ENCODE results near the gene CASP3. TPM values are rescaled to one million over a fixed set of nuclear protein-coding genes. Genes with fewer than 3 reads are reported as not detected.

Gene CASP3
- total and polyA plus RNA-seq, 2 donors (not counting 1 experiment from before 2014, with no cell fraction given), result 7.9 to 15.8 TPM

GRCh38 chr4:184674011-184674410, 24.8 kb upstream of the CASP3 start:
- Histone ChIP-seq H3K9me3 (ENCODE audit: control extremely low read depth in 1 of 3, control insufficient read depth in 2 of 3, insufficient read depth in 1 of 3, low read length in 2 of 3) (no peaks in the 10 kb centered on the region), H3K4me2 (replicated peaks; ENCODE audit: low read depth, low read length, poor library complexity, severe bottlenecking) (no peak overlapping the region), H3K27ac (ENCODE audit: low read length in 2 of 2) (no peak overlapping the region), H3K36me3 (replicated peaks in 1 of 2; ENCODE audit: control extremely low read depth in 1 of 2, control insufficient read depth in 1 of 2, extremely low read depth in 1 of 2, insufficient read depth in 2 of 2, low read length in 1 of 2) (peaks cover 0 to 18% of the 10 kb centered on the region in 2 experiments), H3K4me1 (ENCODE audit: control insufficient read depth in 2 of 2, insufficient read depth in 2 of 2, low read length in 2 of 2) (no peaks in the 10 kb centered on the region), H3K27me3 (replicated peaks in 1 of 4; ENCODE audit: control extremely low read depth in 1 of 4, control insufficient read depth in 3 of 4, insufficient read depth in 4 of 4, low read length in 3 of 4) (no peaks in the 10 kb centered on the region), H3K4me3 (ENCODE audit: control extremely low read depth in 1 of 5, extremely low read depth in 1 of 5, insufficient read depth in 1 of 5, low read depth in 2 of 5, low read length in 4 of 5) (no peak overlapping the region), H2AFZ (ENCODE audit: insufficient read depth, low read depth, low read length, poor library complexity, severe bottlenecking) (no peak overlapping the region), H3K79me2 (ENCODE audit: control insufficient read depth, insufficient read depth, low read length) (no peaks in the 10 kb centered on the region), H3K9ac (ENCODE audit: low read length) (no peak overlapping the region), H4K20me1 (ENCODE audit: control insufficient read depth, insufficient read depth, low read length, poor library complexity, severe bottlenecking) (no peaks in the 10 kb centered on the region)
- ATAC-seq (ENCODE audit: low read depth), result no peak
- H3K4me3 Mint-ChIP-seq, result no peak overlapping the region
- H3K9me3 Mint-ChIP-seq (ENCODE audit: insufficient read depth), result no peaks in the 10 kb centered on the region
- no peak overlapping the region for H3K27ac Mint-ChIP-seq
- peaks cover 2% of the 10 kb centered on the region for H3K4me1 Mint-ChIP-seq
- CTCF ChIA-PET, result no interaction called here
- TF ChIP-seq CTCF (IDR thresholded peaks at IDR 0.05) (no peak), EZH2 (IDR thresholded peaks at IDR 0.05; ENCODE audit: borderline replicate concordance, insufficient read depth, low read depth, low read length, poor library complexity, severe bottlenecking) (no peak)
- no peak for DNase-seq
- no CpG with 5 or more reads among the region's 4 CpGs for WGBS (ENCODE audit: insufficient coverage)
- POLR2A ChIA-PET, result no interaction called here
- no peaks in the 10 kb centered on the region for H3K27me3 Mint-ChIP-seq
- intact Hi-C loops (cut with micrococcal nuclease), result no loop called here

GRCh38 chr4:184672741-184673140, 23.5 kb upstream of the CASP3 start:
- DNase-seq (no peak), ATAC-seq (ENCODE audit: low read depth) (no peak)
- CTCF ChIA-PET, result no interaction called here
- Histone ChIP-seq H3K4me3 (ENCODE audit: control extremely low read depth in 1 of 5, extremely low read depth in 1 of 5, insufficient read depth in 1 of 5, low read depth in 2 of 5, low read length in 4 of 5) (no peak overlapping the region), H3K27ac (ENCODE audit: low read length in 2 of 2) (no peak overlapping the region), H3K36me3 (replicated peaks in 1 of 2; ENCODE audit: control extremely low read depth in 1 of 2, control insufficient read depth in 1 of 2, extremely low read depth in 1 of 2, insufficient read depth in 2 of 2, low read length in 1 of 2) (peaks cover 0 to 25% of the 10 kb centered on the region in 2 experiments), H3K4me1 (ENCODE audit: control insufficient read depth in 2 of 2, insufficient read depth in 2 of 2, low read length in 2 of 2) (peaks cover 4 to 7% of the 10 kb centered on the region in 2 donors), H3K9ac (ENCODE audit: low read length) (no peak overlapping the region), H4K20me1 (ENCODE audit: control insufficient read depth, insufficient read depth, low read length, poor library complexity, severe bottlenecking) (no peaks in the 10 kb centered on the region), H3K27me3 (replicated peaks in 1 of 4; ENCODE audit: control extremely low read depth in 1 of 4, control insufficient read depth in 3 of 4, insufficient read depth in 4 of 4, low read length in 3 of 4) (no peaks in the 10 kb centered on the region), H2AFZ (ENCODE audit: insufficient read depth, low read depth, low read length, poor library complexity, severe bottlenecking) (no peak overlapping the region), H3K79me2 (ENCODE audit: control insufficient read depth, insufficient read depth, low read length) (no peaks in the 10 kb centered on the region), H3K9me3 (ENCODE audit: control extremely low read depth in 1 of 3, control insufficient read depth in 2 of 3, insufficient read depth in 1 of 3, low read length in 2 of 3) (no peaks in the 10 kb centered on the region), H3K4me2 (replicated peaks; ENCODE audit: low read depth, low read length, poor library complexity, severe bottlenecking) (no peak overlapping the region)
- intact Hi-C loops (cut with micrococcal nuclease), result no loop called here
- POLR2A ChIA-PET, result no interaction called here
- Mint-ChIP-seq H3K4me1 (peaks cover 13% of the 10 kb centered on the region), H3K4me3 (no peak overlapping the region), H3K27ac (no peak overlapping the region), H3K27me3 (no peaks in the 10 kb centered on the region), H3K9me3 (ENCODE audit: insufficient read depth) (no peaks in the 10 kb centered on the region)
- 96% methylated on average over 6 of the region's 6 CpGs for WGBS (ENCODE audit: insufficient coverage)
- no peak for TF ChIP-seq CTCF (IDR thresholded peaks at IDR 0.05)
- no peak for TF ChIP-seq EZH2 (IDR thresholded peaks at IDR 0.05; ENCODE audit: borderline replicate concordance, insufficient read depth, low read depth, low read length, poor library complexity, severe bottlenecking)

Data from B cell (primary cell).